H1 (cell line): ENCODE data around the gene FBP1. TPM values are rescaled to one million over a fixed set of nuclear protein-coding genes. Genes with fewer than 3 reads are reported as not detected.

Experiments
- CTCF ChIA-PET: fragments of 300-600 bp; sonication (Branson Sonifier 250); formaldehyde crosslinking; loops from one replicate; lab custom pipeline; 2021; ENCODE audit not compliant: partially characterized antibody; lab: Charles Lee
- POLR2A ChIA-PET: fragments of 300-600 bp; sonication (Branson Sonifier 250); formaldehyde crosslinking; loops from one replicate; lab custom pipeline; 2021; ENCODE audit warnings: inconsistent platforms; ENCODE audit not compliant: partially characterized antibody; lab: Charles Lee
- DNase-seq, 2 experiments: peaks; one replicate each; pipeline versions ENCODE4 v3.0.0 to v3.0.0-alpha.2; 2010 to 2022; ENCODE audit warnings: low spot score in 2 of 2, low read depth in 1 of 2, mixed read lengths in 1 of 2
- FAIRE-seq: peaks from 2 replicates; lab custom pipeline; 2011; peaks lifted over from hg19 to GRCh38; lab: Jason Lieb, UNC
- H2AFZ ChIP-seq: 2 replicates; pipeline ENCODE4 v1.8.1; 2012; ENCODE audit warnings: low read length, inconsistent platforms
- H2AK5ac ChIP-seq: 2 replicates; pipeline ENCODE4 v1.6.1; 2013; ENCODE audit warnings: low read depth, low read length
- H2BK120ac ChIP-seq: replicated peaks from 2 replicates; pipeline ENCODE3; 2013; ENCODE audit warnings: low read depth, low read length, inconsistent platforms
- H2BK12ac ChIP-seq: 2 replicates; pipeline ENCODE4 v1.6.1; 2013; ENCODE audit warnings: low read depth, low read length
- H2BK15ac ChIP-seq: 2 replicates; pipeline ENCODE4 v1.6.1; 2013; ENCODE audit warnings: low read length
- H2BK20ac ChIP-seq: 2 replicates; pipeline ENCODE4 v1.6.1; 2013; ENCODE audit warnings: low read length
- H2BK5ac ChIP-seq: 2 replicates; pipeline ENCODE4 v1.6.1; 2013; ENCODE audit warnings: low read depth, low read length
- H3K14ac ChIP-seq: 2 replicates; pipeline ENCODE4 v1.6.1; 2013; ENCODE audit warnings: inconsistent platforms; ENCODE audit not compliant: insufficient read length
- H3K18ac ChIP-seq: 2 replicates; pipeline ENCODE4 v1.6.1; 2013; ENCODE audit warnings: low read length; ENCODE audit errors: extremely low read depth
- H3K23ac ChIP-seq: 2 replicates; pipeline ENCODE4 v1.6.1; 2013; ENCODE audit warnings: inconsistent platforms; ENCODE audit not compliant: insufficient read length
- H3K23me2 ChIP-seq: 2 replicates; pipeline ENCODE4 v1.6.1; 2013; ENCODE audit warnings: low read depth, low read length
- H3K27ac ChIP-seq: 2 replicates; pipeline ENCODE4 v1.6.1; 2011; ENCODE audit warnings: low read depth, low read length, inconsistent platforms
- H3K27me3 ChIP-seq, 4 experiments: replicated peaks in 1 of 4; 1 replicate in 1 of 4; 2 replicates in 3 of 4; pipeline versions ENCODE4 v1.6.1 to v1.8.1; 2011 to 2013; ENCODE audit warnings: low read length in 3 of 4, mild to moderate bottlenecking in 3 of 4, inconsistent platforms in 2 of 4, mixed read lengths in 2 of 4, moderate library complexity in 1 of 4; ENCODE audit not compliant: control insufficient read depth in 3 of 4, insufficient read depth in 3 of 4; ENCODE audit errors: extremely low read depth in 1 of 4
- H3K36me3 ChIP-seq, 4 experiments: 2 replicates each; pipeline versions ENCODE4 v1.6.1 to v1.8.1; 2011 to 2013; ENCODE audit warnings: mild to moderate bottlenecking in 4 of 4, low read length in 3 of 4, moderate library complexity in 2 of 4, control low read depth in 1 of 4, inconsistent platforms in 1 of 4; ENCODE audit not compliant: insufficient read depth in 4 of 4, control insufficient read depth in 2 of 4
- H3K4ac ChIP-seq: replicated peaks from 2 replicates; pipeline ENCODE3; 2013; ENCODE audit warnings: low read length, low read depth, mixed read lengths, inconsistent platforms; ENCODE audit not compliant: insufficient read length
- H3K4me1 ChIP-seq, 4 experiments: replicated peaks in 1 of 4; 1 replicate in 1 of 4; 2 replicates in 3 of 4; pipeline versions ENCODE4 v1.6.1 to v1.8.1; 2011 to 2013; ENCODE audit warnings: low read length in 3 of 4, inconsistent platforms in 2 of 4, mixed read lengths in 1 of 4; ENCODE audit not compliant: insufficient read depth in 4 of 4, control insufficient read depth in 3 of 4
- H3K4me2 ChIP-seq, 2 experiments: 2 replicates each; pipeline versions ENCODE4 v1.6.1 to v1.8.1; 2011 to 2013; ENCODE audit warnings: low read depth in 2 of 2, low read length in 2 of 2, control low read depth in 1 of 2, inconsistent platforms in 1 of 2, mild to moderate bottlenecking in 1 of 2; ENCODE audit not compliant: insufficient read depth in 1 of 2
- H3K4me3 ChIP-seq, 4 experiments: fragments of 200-600, 300-600 bp in 1 of 4; sonication (generic), shearing (Covaris generic), sonication (Bioruptor Twin) in 1 of 4; 2 replicates each; pipeline versions ENCODE4 v1.5.1 to v1.8.1; 2011 to 2016; ENCODE audit warnings: low read length in 4 of 4, low read depth in 3 of 4, control low read depth in 2 of 4, inconsistent platforms in 2 of 4, mild to moderate bottlenecking in 2 of 4, mixed read lengths in 1 of 4, moderate library complexity in 1 of 4; ENCODE audit not compliant: insufficient read depth in 2 of 4; ENCODE audit errors: extremely low read depth in 1 of 4
- H3K56ac ChIP-seq: replicated peaks from 2 replicates; pipeline ENCODE3; 2013; ENCODE audit warnings: low read depth, mild to moderate bottlenecking, mixed read lengths, low read length, inconsistent platforms; ENCODE audit not compliant: insufficient read length
- H3K79me1 ChIP-seq: 2 replicates; pipeline ENCODE4 v1.6.1; 2013; ENCODE audit warnings: low read depth, low read length, control low read depth
- H3K79me2 ChIP-seq, 2 experiments: 2 replicates each; pipeline versions ENCODE4 v1.6.1 to v1.8.1; 2012 to 2013; ENCODE audit warnings: low read length in 2 of 2, mild to moderate bottlenecking in 2 of 2, inconsistent platforms in 1 of 2; ENCODE audit not compliant: insufficient read depth in 2 of 2, control insufficient read depth in 1 of 2
- H3K9ac ChIP-seq, 4 experiments: replicated peaks in 1 of 4; 1 replicate in 1 of 4; 2 replicates in 3 of 4; pipeline versions ENCODE4 v1.6.1 to v1.8.1; 2011 to 2013; ENCODE audit warnings: low read depth in 3 of 4, low read length in 3 of 4, control low read depth in 2 of 4, mild to moderate bottlenecking in 2 of 4, moderate library complexity in 2 of 4, inconsistent platforms in 1 of 4; ENCODE audit errors: extremely low read depth in 1 of 4
- H3K9me3 ChIP-seq, 2 experiments: 2 replicates each; pipeline versions ENCODE4 v1.6.1 to v1.8.1; 2012 to 2013; ENCODE audit warnings: mild to moderate bottlenecking in 2 of 2, moderate library complexity in 2 of 2, control low read depth in 1 of 2, inconsistent platforms in 1 of 2, low read depth in 1 of 2, low read length in 1 of 2, mixed read lengths in 1 of 2; ENCODE audit not compliant: insufficient read depth in 2 of 2
- H4K20me1 ChIP-seq, 2 experiments: replicated peaks in 1 of 2; 2 replicates each; pipeline versions ENCODE3 to v1.8.1; 2011 to 2013; ENCODE audit warnings: inconsistent platforms in 2 of 2, low read length in 2 of 2, mild to moderate bottlenecking in 1 of 2; ENCODE audit not compliant: insufficient read depth in 2 of 2, control insufficient read depth in 1 of 2
- H4K5ac ChIP-seq: 2 replicates; pipeline ENCODE4 v1.6.1; 2013; ENCODE audit warnings: low read length, low read depth, mixed read lengths, inconsistent platforms; ENCODE audit not compliant: insufficient read length
- H4K8ac ChIP-seq: 2 replicates; pipeline ENCODE4 v1.8.0; 2013; ENCODE audit warnings: mild to moderate bottlenecking, moderate library complexity, low read length, inconsistent platforms; ENCODE audit not compliant: insufficient read depth; ENCODE audit errors: extremely low read depth
- H4K91ac ChIP-seq: replicated peaks from 2 replicates; pipeline ENCODE3; 2013; ENCODE audit warnings: low read length, mixed read lengths, inconsistent platforms; ENCODE audit not compliant: insufficient read length
- E2F6 ChIP-seq: IDR thresholded peaks from 2 replicates; pipeline ENCODE4 v1.6.1; 2012; ENCODE audit warnings: inconsistent platforms
- EGR1 ChIP-seq: IDR thresholded peaks from 2 replicates; pipeline ENCODE4 v1.6.1; 2011; ENCODE audit warnings: low read depth, low read length, borderline replicate concordance
- GTF2F1 ChIP-seq: IDR thresholded peaks from 2 replicates; pipeline ENCODE4 v1.6.1; 2012; ENCODE audit warnings: low read depth, low read length, improper control_type of control experiment, borderline replicate concordance
- HDAC2 ChIP-seq, 2 experiments: fragments of 300-600 bp in 1 of 2; sonication (generic) in 1 of 2; IDR thresholded peaks; 2 replicates each; pipeline ENCODE4 v1.6.1; 2011 to 2012; ENCODE audit warnings: low read depth in 2 of 2, low read length in 2 of 2, mild to moderate bottlenecking in 2 of 2, moderate library complexity in 2 of 2, borderline replicate concordance in 1 of 2, inconsistent platforms in 1 of 2
- JUN ChIP-seq: IDR thresholded peaks from 2 replicates; pipeline ENCODE4 v1.6.1; 2011; ENCODE audit warnings: low read depth, mild to moderate bottlenecking, improper control_type of control experiment, low read length
- KDM1A ChIP-seq: fragments of 200-600, 300-600 bp; sonication (generic); IDR thresholded peaks from 2 replicates; pipeline ENCODE4 v1.7.1; 2016; ENCODE audit warnings: mild to moderate bottlenecking, low read length, borderline replicate concordance
- MAX ChIP-seq: IDR thresholded peaks from 2 replicates; pipeline ENCODE4 v1.6.1; 2012; ENCODE audit warnings: inconsistent platforms
- RNF2 ChIP-seq: fragments of 200-900, 300-1000 bp; sonication (generic); IDR thresholded peaks from 2 replicates; pipeline ENCODE4 v1.7.1; 2016; ENCODE audit warnings: borderline replicate concordance, low read depth, mild to moderate bottlenecking, antibody characterized with exemption, low read length; ENCODE audit not compliant: poor library complexity, severe bottlenecking; ENCODE audit errors: missing control alignments
- SIN3A ChIP-seq, 2 experiments: IDR thresholded peaks in 1 of 2; conservative IDR thresholded peaks in 1 of 2; 2 replicates each; pipeline ENCODE4 v1.6.1; 2011 to 2012; ENCODE audit warnings: low read length in 2 of 2, improper control_type of control experiment in 1 of 2, low read depth in 1 of 2, mild to moderate bottlenecking in 1 of 2
- SRF ChIP-seq: IDR thresholded peaks from 2 replicates; pipeline ENCODE4 v1.6.1; 2011; ENCODE audit warnings: mild to moderate bottlenecking, low read depth, low read length, moderate library complexity
- WGBS, 2 experiments: shearing (Covaris generic) in 1 of 2; methylation state at CpG; one replicate each; pipeline versions ENCODE4 v1.1.6 to v1.1.7; 2013 to 2015; ENCODE audit warnings: low lambda C conversion rate in 2 of 2, mixed read lengths in 2 of 2, inconsistent platforms in 1 of 2, low coverage in 1 of 2, missing lambda C conversion rate in 1 of 2; ENCODE audit not compliant: insufficient replicate concordance in 2 of 2, insufficient coverage in 1 of 2, insufficient read length in 1 of 2; ENCODE audit errors: extremely low coverage in 1 of 2, missing lambda C conversion rate in 1 of 2; 5-methylcytosine and 5-hydroxymethylcytosine counted together
- polyA plus RNA-seq, 7 experiments: library from polyadenylated mRNA; depleted of rRNA in 3 of 7; stranded (reverse) in 5 of 7; unstranded in 2 of 7; fragments of >200 nt in 5 of 7; fragments of 200-250 nt in 2 of 7; gene quantifications; 1 replicate in 5 of 7; 2 replicates in 1 of 7; 4 replicates in 1 of 7; pipeline versions ENCODE4 v1.2.1 to v1.2.3, GENCODE V29; 2011 to 2013; ENCODE audit warnings: missing spikeins in 2 of 7, mixed read lengths in 2 of 7
- total RNA-seq: library from RNA; stranded (reverse); fragmentation: NEBNext Ultra II Directional; extraction: Animal tissue kit (Norgen Biotek cat#: 25700); gene quantifications from 2 replicates; pipeline ENCODE4 v1.2.1, GENCODE V29; 2021

The FBP1 gene
- total and polyA plus RNA-seq, 2 of the 8 experiments (the other 6 are each of a cell fraction or from before 2014, with no cell fraction given) = 1.0 to 4.1 TPM

- peaks cover 10 to 16% (median 12%) of the 10 kb centered on the region in 4 experiments for H3K4me1 ChIP-seq
- no peak overlapping the region for H2BK15ac ChIP-seq
- no peaks in the 10 kb centered on the region for H3K79me2 ChIP-seq
- no peaks in the 10 kb centered on the region for H3K9me3 ChIP-seq
- H3K14ac ChIP-seq = no peak overlapping the region
- no peak overlapping the region for H3K23ac ChIP-seq
- H3K79me1 ChIP-seq = no peaks in the 10 kb centered on the region
- H2BK20ac ChIP-seq = no peak overlapping the region
- H3K27me3 ChIP-seq = no peaks in the 10 kb centered on the region; a peak in 2 of 7 replicates
- no peak overlapping the region for H3K27ac ChIP-seq
- H2AK5ac ChIP-seq = no peak overlapping the region
- H3K36me3 ChIP-seq = no peaks in the 10 kb centered on the region
- no peak overlapping the region for H2BK12ac ChIP-seq
- no peak overlapping the region for H2BK5ac ChIP-seq
- no peak overlapping the region for H3K56ac ChIP-seq
- H4K5ac ChIP-seq = no peak overlapping the region
- DNase-seq = no peak
- H3K9ac ChIP-seq = no peak overlapping the region
- H2BK120ac ChIP-seq = no peak overlapping the region
- POLR2A ChIA-PET = interaction anchor here (1.7 kb wide), 1 partner anchor 10 kb away, joined by 9 read pairs; no protein-coding TSS in a partner anchor
- H4K20me1 ChIP-seq = no peaks in the 10 kb centered on the region
- no peak overlapping the region for H4K8ac ChIP-seq
- H4K91ac ChIP-seq = no peak overlapping the region
- no peak overlapping the region for H3K4ac ChIP-seq
- H3K18ac ChIP-seq = no peak overlapping the region
- H2AFZ ChIP-seq = no peak overlapping the region
- H3K23me2 ChIP-seq = no peaks in the 10 kb centered on the region
- peak overlapping the region; percentile 10 to 22; a peak in 2 of 4 replicates for H3K4me2 ChIP-seq
- CTCF ChIA-PET = interaction anchor here (0.9 to 6.5 kb wide), 5 partner anchors 9 to 501 kb away, joined by 3 to 37 read pairs (median 4); no protein-coding TSS in a partner anchor
- 82% methylated on average over 3 of the region's 3 CpGs; no CpG with 5 or more reads in 1 of the 2 experiments for WGBS, 2 experiments
- H3K4me3 ChIP-seq = no peak overlapping the region
- no peak for FAIRE-seq
- TF ChIP-seq RNF2 = no peak
- no peak for TF ChIP-seq SRF
- no peak for TF ChIP-seq E2F6
- TF ChIP-seq EGR1 = no peak
- no peak for TF ChIP-seq JUN
- no peak for TF ChIP-seq KDM1A
- TF ChIP-seq MAX = no peak
- no peak for TF ChIP-seq GTF2F1
- TF ChIP-seq HDAC2 (IDR thresholded peaks at IDR 0.05; ENCODE audit: borderline replicate concordance in 1 of 2, low read depth in 2 of 2, low read length in 2 of 2) = no peak
- TF ChIP-seq SIN3A (conservative IDR thresholded peaks at IDR 0.05 in 1 of 2, IDR thresholded peaks at IDR 0.05 in 1 of 2; ENCODE audit: low read depth in 1 of 2, low read length in 2 of 2) = no peak
These were observed 9.0 kb downstream of the FBP1 start for GRCh38 chr9:94630281-94630680.
